Measurements from ENCODE around the gene GMPR2. TPM values are rescaled to one million over a fixed set of nuclear protein-coding genes. Genes with fewer than 3 reads are reported as not detected.

The GMPR2 gene
- total and polyA plus RNA-seq, 2 of the 13 experiments (the other 11 are each of a cell fraction or from before 2014, with no cell fraction given), result 210 to 273 TPM

GRCh38 chr14:24251880-24252288 is 19.2 kb downstream of the GMPR2 start:
- Histone ChIP-seq H3K27me3 (ENCODE audit: control insufficient read depth in 1 of 2, insufficient read depth in 2 of 2, low read length in 2 of 2) (no peaks in the 10 kb centered on the region), H3K27ac (ENCODE audit: extremely low read length, insufficient read depth, low read length) (peak overlapping the region; percentile 59), H3K4me1 (ENCODE audit: insufficient read depth, low read length) (peaks cover 35% of the 10 kb centered on the region), H3K36me3 (replicated peaks in 1 of 2; ENCODE audit: control insufficient read depth in 1 of 2, insufficient read depth in 2 of 2, low read length in 2 of 2) (peaks cover 0 to 1% of the 10 kb centered on the region in 2 experiments; a peak in 1 of 5 replicates), H3K4me3 (replicated peaks in 1 of 3; ENCODE audit: insufficient read depth in 1 of 3, low read depth in 2 of 3, low read length in 3 of 3) (no peak overlapping the region), H3K9ac (ENCODE audit: insufficient read depth, low read depth, low read length) (peak overlapping the region; percentile 61), H2AFZ (ENCODE audit: low read length) (no peak overlapping the region), H4K20me1 (ENCODE audit: insufficient read depth, low read length) (no peaks in the 10 kb centered on the region), H3K9me3 (ENCODE audit: low read length) (no peaks in the 10 kb centered on the region), H3K79me2 (ENCODE audit: insufficient read depth, low read length) (no peaks in the 10 kb centered on the region), H3K4me2 (ENCODE audit: low read depth, low read length) (peak overlapping the region; percentile 59)
- 100% methylated on average over 1 of the region's 1 CpG for WGBS (ENCODE audit: low lambda C conversion rate)
- ChIA-PET CTCF (ENCODE audit: low intra/inter-chr PET ratio, low total read pairs) (interaction anchor here (1.6 kb wide), 1 partner anchor 9 kb away, joined by 5 read pairs; the partner anchor contains the start of gene TINF2), POLR2A (interaction anchor here (0.6 to 13.2 kb wide), 30 partner anchors 9 to 931 kb away, joined by 3 to 254 read pairs (median 5); partner anchors contain the start of genes CBLN3, CHMP4A, CIDEB and DCAF11)
- FAIRE-seq (no peak), DNase-seq (ENCODE audit: low spot score) (no peak), ATAC-seq (peak; percentile 32)
- in situ Hi-C loops (cut with HindIII; ENCODE audit: extremely low pct_ligation_motif_present, low pct_unique_long_range_greater_than_20kb), result no loop called here
- intact Hi-C loops (cut with micrococcal nuclease; ENCODE audit: unreplicated experiment), result loop anchor here (1.0 kb wide), 1 partner anchor 19 kb away; the partner anchor contains the start of gene RABGGTA
- BruUV-seq (replicated peaks), result no TSS peak
- no peak for TF ChIP-seq ZNF292 (CRISPR knock-in tag; IDR thresholded peaks at IDR 0.05; ENCODE audit: borderline replicate concordance, low read depth)
- TF ChIP-seq POLR2G (IDR thresholded peaks at IDR 0.05; ENCODE audit: low read depth, low read length), result no peak
- TF ChIP-seq, protein P1, sequence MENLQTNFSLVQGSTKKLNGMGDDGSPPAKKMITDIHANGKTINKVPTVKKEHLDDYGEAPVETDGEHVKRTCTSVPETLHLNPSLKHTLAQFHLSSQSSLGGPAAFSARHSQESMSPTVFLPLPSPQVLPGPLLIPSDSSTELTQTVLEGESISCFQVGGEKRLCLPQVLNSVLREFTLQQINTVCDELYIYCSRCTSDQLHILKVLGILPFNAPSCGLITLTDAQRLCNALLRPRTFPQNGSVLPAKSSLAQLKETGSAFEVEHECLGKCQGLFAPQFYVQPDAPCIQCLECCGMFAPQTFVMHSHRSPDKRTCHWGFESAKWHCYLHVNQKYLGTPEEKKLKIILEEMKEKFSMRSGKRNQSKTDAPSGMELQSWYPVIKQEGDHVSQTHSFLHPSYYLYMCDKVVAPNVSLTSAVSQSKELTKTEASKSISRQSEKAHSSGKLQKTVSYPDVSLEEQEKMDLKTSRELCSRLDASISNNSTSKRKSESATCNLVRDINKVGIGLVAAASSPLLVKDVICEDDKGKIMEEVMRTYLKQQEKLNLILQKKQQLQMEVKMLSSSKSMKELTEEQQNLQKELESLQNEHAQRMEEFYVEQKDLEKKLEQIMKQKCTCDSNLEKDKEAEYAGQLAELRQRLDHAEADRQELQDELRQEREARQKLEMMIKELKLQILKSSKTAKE (CRISPR knock-in tag; IDR thresholded peaks at IDR 0.05; ENCODE audit: borderline replicate concordance), result no peak
- no peak for TF ChIP-seq SNAI1 (CRISPR knock-in tag; IDR thresholded peaks at IDR 0.05; ENCODE audit: borderline replicate concordance)
- 0 out of 2 replicates have a peak, but pooled peaks have one; percentile 20 for TF ChIP-seq ATF7-NPFF (CRISPR knock-in tag; IDR thresholded peaks at IDR 0.05; ENCODE audit: low read depth)
- no peak for TF ChIP-seq CHD4 (IDR thresholded peaks at IDR 0.05; ENCODE audit: borderline replicate concordance, low read length)
- TF ChIP-seq ZNF468 (CRISPR knock-in tag; IDR thresholded peaks at IDR 0.05), result no peak
- TF ChIP-seq SRSF4 (IDR thresholded peaks at IDR 0.05; ENCODE audit: low read depth, low read length, poor library complexity, severe bottlenecking), result no peak
- no peak for TF ChIP-seq ZNF710 (CRISPR knock-in tag; IDR thresholded peaks at IDR 0.05; ENCODE audit: borderline replicate concordance)
- no peak for TF ChIP-seq ZNF18 (CRISPR knock-in tag; IDR thresholded peaks at IDR 0.05; ENCODE audit: insufficient replicate concordance)
- TF ChIP-seq MTF2 (CRISPR knock-in tag; IDR thresholded peaks at IDR 0.05; ENCODE audit: borderline replicate concordance), result peak; percentile 45; the same call in 1 of the 2 replicates
- TF ChIP-seq ZNF343 (CRISPR knock-in tag; IDR thresholded peaks at IDR 0.05), result no peak
- 0 out of 2 replicates have a peak, but pooled peaks have one; percentile 12 for TF ChIP-seq HDAC1 (CRISPR knock-in tag; IDR thresholded peaks at IDR 0.05)
- TF ChIP-seq SCMH1 (CRISPR knock-in tag; IDR thresholded peaks at IDR 0.05; ENCODE audit: borderline replicate concordance), result no peak
- TF ChIP-seq XRCC5 (optimal IDR thresholded peaks at IDR 0.05; ENCODE audit: low read length), result no peak
- TF ChIP-seq ZNF230 (CRISPR knock-in tag; IDR thresholded peaks at IDR 0.05), result 0 out of 2 replicates have a peak, but pooled peaks have one; percentile 21
- no peak for TF ChIP-seq MTERF4 (CRISPR knock-in tag; IDR thresholded peaks at IDR 0.05)
